GM12865 (cell line): ENCODE data around the gene RBFOX1.

Experiments
- DNase-seq: peaks from one replicate; pipeline ENCODE4 v3.0.0; 2010; ENCODE audit warnings: low read depth
- H3K4me3 ChIP-seq: 2 replicates; pipeline ENCODE4 v1.5.1; 2011; ENCODE audit warnings: mild to moderate bottlenecking, low read depth, low read length, control low read depth
- CTCF ChIP-seq: IDR thresholded peaks from 2 replicates; pipeline ENCODE4 v1.5.1; 2011; ENCODE audit warnings: low read length, control low read depth, low read depth, inconsistent platforms; ENCODE audit not compliant: insufficient read depth; ENCODE audit errors: missing control alignments

Gene RBFOX1

GRCh38 chr16:7377231-7377630 is 44.6 kb downstream of the RBFOX1 start:
- TF ChIP-seq CTCF: no peak
- DNase-seq: no peak

DNA sequence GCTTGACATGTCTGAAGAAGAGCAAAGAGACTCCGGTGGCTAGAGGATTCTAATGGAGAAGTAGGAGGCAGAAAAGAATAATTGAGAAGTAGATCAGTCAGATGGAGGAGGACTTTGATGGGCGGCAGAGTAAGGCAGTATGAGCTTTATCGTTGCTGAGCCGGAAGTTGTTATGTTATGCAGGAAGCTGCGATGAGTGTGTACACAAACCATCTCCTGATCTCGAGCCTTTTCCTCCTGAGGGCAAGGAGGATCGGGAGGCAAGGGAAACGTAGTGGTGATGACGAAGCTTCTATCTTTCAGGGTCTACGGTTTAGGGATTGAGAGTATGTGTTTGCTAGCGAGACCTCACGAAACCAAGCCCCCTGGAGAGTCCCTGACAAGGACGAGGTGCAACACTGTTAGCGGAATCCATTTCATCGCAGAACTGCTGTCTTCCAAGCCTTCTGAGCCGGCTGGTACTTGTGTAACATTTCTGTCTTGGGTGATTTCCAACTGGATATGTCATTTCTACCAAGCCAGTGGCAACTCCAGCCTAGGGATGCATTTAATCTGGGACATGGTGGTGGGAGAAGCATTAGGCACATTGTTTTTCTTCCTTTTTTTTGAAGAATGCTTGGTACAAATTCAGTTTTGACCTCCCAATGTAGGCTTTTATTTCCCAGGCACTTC is 45.5 kb downstream of the RBFOX1 start:
- H3K4me3 ChIP-seq: no peak overlapping the region
- no peak for TF ChIP-seq CTCF

More at GRCh38 chr16:7377231-7377630, 44.6 kb downstream of the RBFOX1 start:
- H3K4me3 ChIP-seq: no peak overlapping the region

GRCh38 chr16:7380441-7380840 is 47.8 kb downstream of the RBFOX1 start:
- DNase-seq: no peak
- H3K4me3 ChIP-seq: no peak overlapping the region
- no peak for TF ChIP-seq CTCF

More for the DNA sequence above, 45.5 kb downstream of the RBFOX1 start:
- DNase-seq: no peak

DNA sequence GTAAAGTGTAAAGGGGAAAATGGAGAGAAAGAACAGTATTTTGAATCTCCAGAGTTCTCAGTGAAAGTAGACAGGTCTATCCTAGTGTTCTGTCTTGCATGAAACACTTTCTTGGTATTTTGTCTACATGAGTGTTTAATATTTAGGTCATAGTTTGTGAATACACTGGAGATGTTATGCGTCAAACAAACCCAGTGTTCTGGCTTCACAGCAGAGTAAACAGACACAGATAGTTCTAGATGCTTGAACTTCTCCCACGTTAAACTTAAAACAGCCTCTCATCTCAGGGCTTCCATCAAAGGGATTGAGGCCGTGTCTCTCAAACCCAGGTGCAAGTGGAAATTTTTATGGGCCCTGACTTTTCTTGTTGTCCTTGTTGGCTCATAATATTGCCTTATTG is 48.3 kb downstream of the RBFOX1 start:
- DNase-seq: no peak
- no peak for TF ChIP-seq CTCF
- no peak overlapping the region for H3K4me3 ChIP-seq

- no peak for TF ChIP-seq CTCF
- DNase-seq: no peak
- no peak overlapping the region for H3K4me3 ChIP-seq
Measured at GRCh38 chr16:7381671-7382070, 49.0 kb downstream of the RBFOX1 start.

DNA sequence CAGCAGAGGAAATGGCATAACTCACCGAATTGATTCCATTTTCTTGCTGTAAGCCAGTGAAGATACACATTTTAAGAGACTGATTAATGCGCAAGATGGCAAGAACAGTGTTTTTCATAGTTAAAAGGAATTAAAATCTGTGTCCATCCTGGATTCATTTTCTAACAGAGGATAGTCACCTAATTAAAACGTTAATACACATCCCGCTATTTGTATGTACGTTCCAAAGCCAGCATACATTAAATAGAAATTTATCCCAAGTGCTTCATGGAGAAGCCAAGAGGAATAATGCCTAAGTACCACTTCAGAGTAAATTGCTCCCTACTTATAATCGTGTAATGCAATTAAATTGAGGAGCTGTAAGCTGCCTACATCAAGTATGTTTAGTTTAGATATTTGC is 49.9 kb downstream of the RBFOX1 start:
- no peak overlapping the region for H3K4me3 ChIP-seq
- DNase-seq: no peak
- no peak for TF ChIP-seq CTCF

DNA sequence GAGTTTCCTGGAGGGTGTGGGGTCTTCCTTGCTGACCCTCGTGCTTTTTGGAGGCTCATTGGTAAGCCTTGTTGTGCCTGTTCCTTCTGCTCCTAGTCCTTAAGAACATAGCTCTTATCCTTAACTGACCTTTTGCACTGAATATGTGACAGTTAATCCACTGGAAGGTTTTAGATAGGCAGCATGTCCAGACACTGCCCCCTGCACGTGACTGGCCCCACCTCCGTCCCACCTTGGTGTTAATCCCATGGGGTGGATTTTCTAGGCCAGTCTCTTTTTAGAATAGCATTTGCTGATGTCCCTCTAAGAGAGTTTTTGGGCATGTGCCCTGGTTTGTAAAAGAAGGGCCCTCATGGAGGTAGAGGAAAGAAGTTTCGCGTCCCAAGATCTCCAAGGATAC is 58.3 kb downstream of the RBFOX1 start:
- no peak for TF ChIP-seq CTCF
- H3K4me3 ChIP-seq: no peak overlapping the region
- DNase-seq: no peak
